Suprapubic skin (tissue), 4 donors: ENCODE measurements around the gene ESF1.

Experiments
- POLR2A ChIP-seq, 2 donors: fragments of 450-650 bp; IDR thresholded peaks; one replicate each; pipeline ENCODE4 v1.6.1; 2017; ENCODE audit warnings: antibody characterized with exemption in 2 of 2, mild to moderate bottlenecking in 2 of 2, moderate library complexity in 2 of 2
- POLR2AphosphoS5 ChIP-seq, 3 donors: sonication (generic); formaldehyde crosslinking; IDR thresholded peaks; one replicate each; pipeline ENCODE4 v1.6.1; 2017; ENCODE audit warnings: antibody characterized with exemption in 3 of 3
- TF ChIP-seq, protein P1 (sequence below), 2 donors: fragments of 200-600 bp in 1 of 2; fragments of 450-650 bp in 1 of 2; sonication (generic) in 1 of 2; IDR thresholded peaks; one replicate each; pipeline ENCODE4 v1.5.1; 2016 to 2019; ENCODE audit warnings: antibody characterized with exemption in 2 of 2, mild to moderate bottlenecking in 1 of 2, moderate library complexity in 1 of 2

GRCh38 chr20:13703265-13703664, 81.5 kb downstream of the ESF1 start:
- TF ChIP-seq, protein P1, sequence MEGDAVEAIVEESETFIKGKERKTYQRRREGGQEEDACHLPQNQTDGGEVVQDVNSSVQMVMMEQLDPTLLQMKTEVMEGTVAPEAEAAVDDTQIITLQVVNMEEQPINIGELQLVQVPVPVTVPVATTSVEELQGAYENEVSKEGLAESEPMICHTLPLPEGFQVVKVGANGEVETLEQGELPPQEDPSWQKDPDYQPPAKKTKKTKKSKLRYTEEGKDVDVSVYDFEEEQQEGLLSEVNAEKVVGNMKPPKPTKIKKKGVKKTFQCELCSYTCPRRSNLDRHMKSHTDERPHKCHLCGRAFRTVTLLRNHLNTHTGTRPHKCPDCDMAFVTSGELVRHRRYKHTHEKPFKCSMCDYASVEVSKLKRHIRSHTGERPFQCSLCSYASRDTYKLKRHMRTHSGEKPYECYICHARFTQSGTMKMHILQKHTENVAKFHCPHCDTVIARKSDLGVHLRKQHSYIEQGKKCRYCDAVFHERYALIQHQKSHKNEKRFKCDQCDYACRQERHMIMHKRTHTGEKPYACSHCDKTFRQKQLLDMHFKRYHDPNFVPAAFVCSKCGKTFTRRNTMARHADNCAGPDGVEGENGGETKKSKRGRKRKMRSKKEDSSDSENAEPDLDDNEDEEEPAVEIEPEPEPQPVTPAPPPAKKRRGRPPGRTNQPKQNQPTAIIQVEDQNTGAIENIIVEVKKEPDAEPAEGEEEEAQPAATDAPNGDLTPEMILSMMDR (IDR thresholded peaks at IDR 0.05) = no peak
- TF ChIP-seq POLR2A (IDR thresholded peaks at IDR 0.05) = no peak
- no peak for TF ChIP-seq POLR2AphosphoS5 (IDR thresholded peaks at IDR 0.05)
